NCI-H510A (cell line): ENCODE results near the gene MLLT1.

Experiments
- DNase-seq: peaks from one replicate; lab custom pipeline; 2025; lab: John Stamatoyannopoulos, UW

Gene MLLT1

GRCh38 chr19:6221878-6222746, 57.7 kb downstream of the MLLT1 start:
- no peak for DNase-seq

GRCh38 chr19:6221220-6221877, 58.4 kb downstream of the MLLT1 start:
- no peak for DNase-seq

GRCh38 chr19:6220385-6221191, 59.2 kb downstream of the MLLT1 start:
- DNase-seq = no peak

GRCh38 chr19:6219586-6220290, 60.0 kb downstream of the MLLT1 start:
- no peak for DNase-seq

GRCh38 chr19:6219147-6219525, 60.6 kb downstream of the MLLT1 start:
- no peak for DNase-seq

- peak; percentile 47 for DNase-seq
Measured at GRCh38 chr19:6218491-6219146, 61.2 kb downstream of the MLLT1 start.

- no peak for DNase-seq
Measured at GRCh38 chr19:6217752-6218334, 61.9 kb downstream of the MLLT1 start.

GRCh38 chr19:6216996-6217751, 62.6 kb downstream of the MLLT1 start:
- no peak for DNase-seq

GRCh38 chr19:6216236-6216995, 63.4 kb downstream of the MLLT1 start:
- DNase-seq = no peak

GRCh38 chr19:6215701-6216235, 64.0 kb downstream of the MLLT1 start:
- no peak for DNase-seq

GRCh38 chr19:6214881-6215541, 64.8 kb downstream of the MLLT1 start:
- no peak for DNase-seq

- DNase-seq = no peak
Measured at GRCh38 chr19:6213696-6214641, 65.8 kb downstream of the MLLT1 start.

GRCh38 chr19:6213266-6213595, 66.5 kb downstream of the MLLT1 start:
- no peak for DNase-seq

- no peak for DNase-seq
Measured at GRCh38 chr19:6212403-6213265, 67.1 kb downstream of the MLLT1 start.

- no peak for DNase-seq
Measured at GRCh38 chr19:6211632-6212402, 68.0 kb downstream of the MLLT1 start.
